ENCODE results near the gene TMEM258.

Gene TMEM258

DNA sequence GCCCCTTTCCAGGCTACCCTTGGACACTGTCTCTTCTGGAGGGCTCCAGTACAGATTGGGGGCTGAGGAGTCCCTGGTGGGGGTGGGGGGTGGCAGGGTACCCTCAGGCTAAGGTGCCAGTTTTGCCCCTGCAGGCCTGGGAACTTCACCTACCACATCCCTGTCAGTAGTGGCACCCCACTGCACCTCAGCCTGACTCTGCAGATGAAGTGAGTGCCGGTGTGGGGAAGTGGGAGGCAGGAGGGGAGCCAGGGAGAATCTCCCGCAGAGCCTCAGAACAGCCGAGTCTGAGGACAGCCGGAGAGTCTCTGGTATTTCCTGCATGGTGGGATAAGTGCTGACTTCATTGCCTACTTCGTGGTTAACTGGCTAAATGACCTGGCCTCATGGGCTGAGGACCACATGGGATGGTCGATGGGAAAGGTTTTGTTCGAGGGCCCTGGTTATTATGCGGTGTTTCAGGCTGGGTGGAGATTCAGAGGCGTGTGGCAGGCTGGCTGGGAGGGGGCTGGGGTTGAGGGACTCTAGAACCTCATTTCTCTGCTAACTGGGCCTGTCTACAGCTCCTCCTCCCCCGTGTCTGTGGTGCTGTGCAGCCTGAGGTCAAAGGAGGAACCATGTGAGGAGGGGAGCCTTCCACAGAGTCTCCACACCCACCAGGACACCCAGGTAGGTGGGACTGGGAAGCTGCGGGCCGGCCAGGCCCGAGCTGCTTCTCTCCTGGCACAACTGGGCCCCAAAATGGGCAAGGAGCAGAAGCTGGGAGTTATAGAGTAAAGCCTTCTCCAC is 8.5 kb downstream of the TMEM258 start:
- POLR2A ChIA-PET (ENCODE audit: low non-redundant PET): no interaction called here
- TF ChIP-seq CTCF (conservative IDR thresholded peaks at IDR 0.05; ENCODE audit: low read depth): no peak
- peak overlapping the region; percentile 36 for H3K27ac ChIP-seq
- no peak for DNase-seq (ENCODE audit: low spot score)
- CTCF ChIA-PET: interaction anchor here (1.1 kb wide), 1 partner anchor 37 kb away, joined by 3 read pairs; no protein-coding TSS in a partner anchor

GRCh38 chr11:61782841-61783240 is 9.6 kb downstream of the TMEM258 start:
- H3K27ac ChIP-seq: no peak overlapping the region
- ChIA-PET POLR2A (ENCODE audit: low non-redundant PET) (no interaction called here), CTCF (no interaction called here)
- no peak for DNase-seq (ENCODE audit: low spot score)
- no peak for TF ChIP-seq CTCF (conservative IDR thresholded peaks at IDR 0.05; ENCODE audit: low read depth)

GRCh38 chr11:61782299-61782698 is 10.1 kb downstream of the TMEM258 start:
- no peak for DNase-seq (ENCODE audit: low spot score)
- CTCF ChIA-PET: interaction anchor here (0.6 kb wide), 1 partner anchor 19 kb away, joined by 3 read pairs; no protein-coding TSS in a partner anchor
- H3K27ac ChIP-seq: no peak overlapping the region
- POLR2A ChIA-PET (ENCODE audit: low non-redundant PET): no interaction called here
- no peak for TF ChIP-seq CTCF (conservative IDR thresholded peaks at IDR 0.05; ENCODE audit: low read depth)

DNA sequence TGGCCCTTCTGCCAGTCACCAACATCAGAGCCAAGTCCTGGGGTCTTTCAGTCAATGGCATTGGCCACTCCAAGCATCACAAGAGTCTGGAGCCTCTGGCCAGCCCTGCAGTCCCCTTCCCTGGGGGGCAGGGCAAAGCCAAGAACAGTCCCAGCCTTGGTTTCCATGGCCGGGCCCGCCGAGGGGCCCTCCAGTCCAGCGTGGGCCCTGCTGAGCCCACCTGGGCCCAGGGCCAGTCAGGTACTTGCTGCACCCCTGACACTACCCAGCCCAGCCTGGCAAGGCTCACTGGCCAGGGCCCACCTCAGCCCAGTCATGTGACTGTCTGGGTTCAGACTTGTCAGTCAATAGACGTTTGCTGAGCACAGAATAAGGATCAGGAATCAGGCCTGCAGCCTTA is 10.8 kb downstream of the TMEM258 start:
- POLR2A ChIA-PET (ENCODE audit: low non-redundant PET): no interaction called here
- peak overlapping the region; percentile 11; the same call in 1 of the 2 replicates for H3K27ac ChIP-seq
- CTCF ChIA-PET: no interaction called here
- DNase-seq (ENCODE audit: low spot score): no peak
- no peak for TF ChIP-seq CTCF (conservative IDR thresholded peaks at IDR 0.05; ENCODE audit: low read depth)

- DNase-seq (ENCODE audit: low spot score): no peak
- no peak for TF ChIP-seq CTCF (conservative IDR thresholded peaks at IDR 0.05; ENCODE audit: low read depth)
- CTCF ChIA-PET: interaction anchor here (0.6 to 1.3 kb wide), 3 partner anchors 33 to 335 kb away, joined by 3 to 4 read pairs (median 3); no protein-coding TSS in a partner anchor
- H3K27ac ChIP-seq: peak overlapping the region; percentile 11; the same call in 1 of the 2 replicates
- POLR2A ChIA-PET (ENCODE audit: low non-redundant PET): no interaction called here
These were observed 11.7 kb downstream of the TMEM258 start for GRCh38 chr11:61780581-61781162.

DNA sequence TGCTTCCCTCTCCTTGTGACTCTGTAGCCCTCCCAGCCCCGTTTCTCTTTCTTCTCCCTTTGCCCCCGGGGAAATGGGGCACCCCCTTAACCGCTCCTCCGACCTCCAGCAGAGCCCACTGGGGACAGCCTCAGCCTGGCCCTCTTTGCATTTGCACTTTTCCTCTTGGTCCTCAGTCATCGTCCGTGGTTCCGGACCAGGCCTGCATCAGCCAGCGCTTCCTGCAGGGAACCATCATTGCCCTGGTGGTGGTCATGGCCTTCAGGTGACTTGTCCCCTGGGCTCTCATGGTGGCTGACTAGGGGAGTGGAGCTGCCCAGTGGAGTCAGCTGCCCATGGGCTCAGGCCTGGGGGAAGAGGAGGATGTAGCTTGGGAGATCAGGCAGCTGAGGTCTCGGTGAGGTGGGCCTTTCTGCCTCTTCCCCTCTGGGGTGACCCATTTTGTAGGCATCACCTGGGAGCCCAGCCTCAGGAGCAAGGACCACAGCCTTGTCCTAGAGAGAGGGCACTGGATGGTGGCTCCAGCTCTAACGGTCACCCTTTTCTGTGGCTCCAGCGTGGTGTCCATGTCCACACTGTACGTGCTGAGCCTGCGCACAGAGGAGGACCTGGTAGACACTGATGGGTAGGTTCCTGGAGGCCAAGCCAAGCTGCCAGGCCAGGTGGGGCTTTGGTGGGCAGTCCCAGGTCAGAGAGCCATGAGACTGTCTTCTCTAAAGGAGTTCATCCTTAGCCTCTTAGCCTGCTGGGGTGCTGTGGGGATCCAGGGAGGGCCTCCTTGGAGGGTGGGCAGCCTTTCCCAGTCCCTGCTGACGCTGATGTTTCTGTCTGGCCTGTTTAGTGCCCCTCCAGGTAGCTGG is 12.5 kb downstream of the TMEM258 start:
- no peak for TF ChIP-seq CTCF (conservative IDR thresholded peaks at IDR 0.05; ENCODE audit: low read depth)
- ChIA-PET POLR2A (ENCODE audit: low non-redundant PET) (no interaction called here), CTCF (interaction anchor here (1.3 kb wide), 2 partner anchors 32 to 334 kb away, joined by 3 to 4 read pairs; no protein-coding TSS in a partner anchor)
- no peak overlapping the region for H3K27ac ChIP-seq
- no peak for DNase-seq (ENCODE audit: low spot score)

All from RWPE1 (cell line).